Testis (tissue), 2 donors: Measurements from ENCODE around the gene LPCAT3.
"Not testable (repeated sequence)": the region's sequence is repeated elsewhere in the genome, so short reads cannot be mapped to it uniquely, and the experiment has no call there.

Experiments used
- CTCF ChIP-seq, 3 experiments: fragments of 450-650 bp in 2 of 3; fragments of 200-600 bp in 1 of 3; sonication (generic) in 1 of 3; IDR thresholded peaks; one replicate each; pipeline ENCODE4 v1.5.1; 2016 to 2019; ENCODE audit warnings: antibody characterized with exemption in 3 of 3, mild to moderate bottlenecking in 2 of 3, moderate library complexity in 1 of 3
- POLR2A ChIP-seq: fragments of 450-650 bp; IDR thresholded peaks from one replicate; pipeline ENCODE4 v1.6.1; 2017; ENCODE audit warnings: antibody characterized with exemption, mild to moderate bottlenecking, moderate library complexity

- TF ChIP-seq CTCF (IDR thresholded peaks at IDR 0.05); POLR2A: not testable (repeated sequence)
Measured at GRCh38 chr12:7055736-7056135, 37.5 kb upstream of the LPCAT3 start.
